Measurements from ENCODE around the gene PGM5. TPM values are rescaled to one million over a fixed set of nuclear protein-coding genes. Genes with fewer than 3 reads are reported as not detected.

Gene PGM5
- total and polyA plus RNA-seq, 2 of the 8 experiments (the other 6 are each of a cell fraction or from before 2014, with no cell fraction given), result not detected

DNA sequence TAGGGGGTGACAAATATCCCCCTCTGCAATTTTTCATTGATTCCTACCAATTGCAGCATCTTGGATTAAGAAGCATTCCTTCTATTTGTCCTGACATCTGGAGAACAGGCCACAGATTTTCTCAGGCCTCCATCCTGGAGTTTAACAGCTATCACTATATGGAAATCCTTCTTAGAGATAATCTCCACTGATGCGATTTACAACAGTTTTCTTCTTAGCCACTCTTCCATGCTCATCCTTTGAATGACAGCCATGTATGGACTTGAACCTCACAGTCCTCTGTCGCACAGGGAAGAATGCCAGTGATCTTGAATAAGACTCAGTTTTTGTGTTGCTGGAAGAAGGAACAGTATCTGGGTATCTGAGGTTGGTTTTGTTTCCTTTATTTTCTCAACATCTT lies 73.2 kb downstream of the PGM5 start:
- Histone ChIP-seq H3K14ac (ENCODE audit: insufficient read length) (no peak overlapping the region), H3K18ac (ENCODE audit: extremely low read depth, low read length) (no peak overlapping the region), H3K27me3 (replicated peaks in 1 of 4; ENCODE audit: control insufficient read depth in 3 of 4, extremely low read depth in 1 of 4, insufficient read depth in 3 of 4, low read length in 3 of 4) (no peaks in the 10 kb centered on the region; a peak in 1 of 7 replicates), H4K8ac (ENCODE audit: extremely low read depth, insufficient read depth, low read length) (no peak overlapping the region), H3K4me3 (ENCODE audit: extremely low read depth in 1 of 4, insufficient read depth in 2 of 4, low read depth in 3 of 4, low read length in 4 of 4) (no peak overlapping the region), H3K4me2 (ENCODE audit: insufficient read depth in 1 of 2, low read depth in 2 of 2, low read length in 2 of 2) (no peak overlapping the region), H2AFZ (ENCODE audit: low read length) (no peak overlapping the region), H3K4ac (replicated peaks; ENCODE audit: insufficient read length, low read depth, low read length) (no peak overlapping the region), H2BK5ac (ENCODE audit: low read depth, low read length) (no peak overlapping the region), H2BK15ac (ENCODE audit: low read length) (no peak overlapping the region), H2BK120ac (replicated peaks; ENCODE audit: low read depth, low read length) (no peak overlapping the region), H3K56ac (replicated peaks; ENCODE audit: insufficient read length, low read depth, low read length) (no peak overlapping the region), H3K23me2 (ENCODE audit: low read depth, low read length) (no peaks in the 10 kb centered on the region), H4K91ac (replicated peaks; ENCODE audit: insufficient read length, low read length) (no peak overlapping the region), H4K5ac (ENCODE audit: insufficient read length, low read depth, low read length) (no peak overlapping the region), H3K9me3 (ENCODE audit: insufficient read depth in 2 of 2, low read depth in 1 of 2, low read length in 1 of 2) (no peaks in the 10 kb centered on the region), H3K9ac (replicated peaks in 1 of 4; ENCODE audit: extremely low read depth in 1 of 4, low read depth in 3 of 4, low read length in 3 of 4) (no peak overlapping the region), H3K79me2 (ENCODE audit: control insufficient read depth in 1 of 2, insufficient read depth in 2 of 2, low read length in 2 of 2) (no peaks in the 10 kb centered on the region), H2BK20ac (ENCODE audit: low read length) (no peak overlapping the region), H2BK12ac (ENCODE audit: low read depth, low read length) (no peak overlapping the region), H3K36me3 (ENCODE audit: control insufficient read depth in 2 of 4, insufficient read depth in 4 of 4, low read length in 3 of 4) (no peaks in the 10 kb centered on the region), H2AK5ac (ENCODE audit: low read depth, low read length) (no peak overlapping the region), H3K4me1 (replicated peaks in 1 of 4; ENCODE audit: control insufficient read depth in 3 of 4, insufficient read depth in 4 of 4, low read length in 3 of 4) (no peaks in the 10 kb centered on the region), H3K27ac (ENCODE audit: low read depth, low read length) (no peak overlapping the region), H3K79me1 (ENCODE audit: low read depth, low read length) (no peaks in the 10 kb centered on the region), H3K23ac (ENCODE audit: insufficient read length) (no peak overlapping the region), H4K20me1 (replicated peaks in 1 of 2; ENCODE audit: control insufficient read depth in 1 of 2, insufficient read depth in 2 of 2, low read length in 2 of 2) (no peaks in the 10 kb centered on the region)
- POLR2A ChIA-PET (ENCODE audit: partially characterized antibody), result no interaction called here
- TF ChIP-seq SIN3A (conservative IDR thresholded peaks at IDR 0.05 in 1 of 2, IDR thresholded peaks at IDR 0.05 in 1 of 2; ENCODE audit: low read depth in 1 of 2, low read length in 2 of 2) (no peak), RAD21 (IDR thresholded peaks at IDR 0.05 in 1 of 2, conservative IDR thresholded peaks at IDR 0.05 in 1 of 2; ENCODE audit: low read depth in 2 of 2, low read length in 2 of 2) (no peak)
- CTCF ChIA-PET (ENCODE audit: partially characterized antibody), result interaction anchor here (0.7 to 1.8 kb wide), 3 partner anchors 12 to 187 kb away, joined by 3 to 12 read pairs (median 4); no protein-coding TSS in a partner anchor
- FAIRE-seq (no peak), DNase-seq (ENCODE audit: low read depth in 1 of 2, low spot score in 2 of 2) (no peak)
- WGBS, 2 experiments (ENCODE audit: extremely low coverage in 1 of 2, insufficient coverage in 1 of 2, insufficient read length in 1 of 2, insufficient replicate concordance in 2 of 2, low coverage in 1 of 2, low lambda C conversion rate in 2 of 2, missing lambda C conversion rate in 1 of 2), result 90% methylated on average over 2 of the region's 2 CpGs; no CpG with 5 or more reads in 1 of the 2 experiments
